Effector CD8-positive, alpha-beta T cell (primary cell): ENCODE measurements around the gene REV1.

Experiments used
- DNase-seq: peaks from one replicate; lab custom pipeline; 2025; lab: John Stamatoyannopoulos, UW

The REV1 gene

DNA sequence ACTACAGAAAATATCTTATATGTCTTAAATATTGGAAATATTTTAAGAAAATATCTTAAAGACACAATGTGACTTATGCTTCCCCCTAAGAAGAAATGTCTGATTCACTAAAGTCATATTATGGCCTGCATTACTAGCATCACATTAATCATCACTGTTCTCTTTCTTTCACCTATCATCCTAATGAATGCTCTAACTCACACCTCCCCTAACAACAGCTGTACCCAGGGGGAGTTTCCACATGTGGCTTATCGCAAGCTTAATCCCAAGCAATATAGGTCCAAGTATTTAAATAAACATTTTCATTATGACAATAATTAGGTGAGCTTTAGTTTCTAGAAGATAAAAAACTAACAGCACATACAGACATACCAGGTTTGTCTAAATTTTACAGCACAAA is 39.6 kb downstream of the REV1 start:
- DNase-seq = no peak

DNA sequence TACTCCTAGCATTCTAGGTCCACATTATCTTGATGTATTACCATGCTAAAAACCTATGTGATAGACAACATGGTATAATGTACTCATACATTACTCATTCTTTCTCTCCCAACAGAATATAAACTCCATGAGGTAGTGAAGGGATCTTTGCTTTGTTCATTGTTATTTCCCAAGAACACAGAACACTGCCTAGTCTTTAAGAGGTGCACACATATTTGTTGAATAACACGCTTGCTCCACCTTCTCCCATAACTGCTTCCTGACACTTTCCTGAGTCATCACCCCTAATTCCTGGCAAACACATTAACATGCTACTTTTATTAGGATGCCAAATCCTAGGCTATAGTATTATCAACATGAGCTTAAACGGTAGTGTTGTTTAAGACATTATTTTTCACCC is 41.3 kb downstream of the REV1 start:
- no peak for DNase-seq

DNA sequence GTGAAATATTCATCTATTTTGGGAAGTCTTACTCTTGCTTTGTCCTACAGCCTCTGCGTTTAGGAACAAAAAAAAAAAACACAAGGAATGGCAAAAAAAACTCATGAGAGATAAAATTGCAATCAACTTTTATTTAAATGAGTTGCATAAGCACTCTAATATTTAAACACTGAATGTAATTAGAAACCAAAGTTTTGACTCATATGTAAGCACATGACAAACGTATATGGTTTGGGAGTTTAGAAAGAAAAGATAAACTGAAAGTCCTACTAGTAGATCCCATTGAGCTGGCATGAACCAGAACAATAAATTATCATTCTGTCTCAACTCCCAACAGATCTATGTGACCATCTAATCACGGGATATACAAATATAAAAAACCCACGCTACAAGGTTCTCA is 44.8 kb downstream of the REV1 start:
- no peak for DNase-seq

DNA sequence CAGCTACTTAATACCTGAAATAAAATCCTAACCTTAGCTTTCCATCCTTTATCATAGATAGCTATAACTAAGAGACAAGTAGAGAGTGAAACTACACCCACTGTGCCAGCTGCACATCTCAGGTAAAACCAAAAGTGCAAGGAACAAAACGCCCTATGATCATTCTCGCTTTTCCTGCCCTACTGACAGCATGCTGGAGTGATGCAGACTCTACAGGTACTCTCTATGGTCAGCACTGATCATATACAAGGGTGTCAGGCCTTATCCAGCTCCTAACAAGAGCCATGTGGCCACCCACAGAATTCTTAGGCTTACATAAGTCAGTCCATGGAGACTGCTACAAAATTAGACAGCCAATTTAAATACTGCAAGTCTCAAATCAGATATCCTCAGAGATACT is 45.6 kb downstream of the REV1 start:
- DNase-seq = no peak

DNA sequence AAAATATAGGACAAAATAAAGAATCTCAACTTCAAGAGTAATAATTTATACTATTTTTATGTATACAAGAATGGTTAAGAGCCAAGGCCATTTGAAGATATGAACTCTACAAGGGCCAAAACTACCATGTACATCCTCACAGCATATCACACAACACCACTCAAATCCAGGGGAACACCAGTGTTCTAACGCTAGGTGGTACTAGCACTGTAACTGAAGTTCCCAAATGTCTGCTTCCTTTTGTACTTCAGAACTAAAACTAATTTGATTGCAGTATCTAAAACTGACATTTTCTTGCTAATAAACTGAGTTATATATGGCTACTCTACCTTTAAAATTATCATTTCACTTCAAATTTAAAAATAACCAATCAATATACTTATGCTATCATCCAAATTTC is 47.0 kb downstream of the REV1 start:
- DNase-seq = no peak

DNA sequence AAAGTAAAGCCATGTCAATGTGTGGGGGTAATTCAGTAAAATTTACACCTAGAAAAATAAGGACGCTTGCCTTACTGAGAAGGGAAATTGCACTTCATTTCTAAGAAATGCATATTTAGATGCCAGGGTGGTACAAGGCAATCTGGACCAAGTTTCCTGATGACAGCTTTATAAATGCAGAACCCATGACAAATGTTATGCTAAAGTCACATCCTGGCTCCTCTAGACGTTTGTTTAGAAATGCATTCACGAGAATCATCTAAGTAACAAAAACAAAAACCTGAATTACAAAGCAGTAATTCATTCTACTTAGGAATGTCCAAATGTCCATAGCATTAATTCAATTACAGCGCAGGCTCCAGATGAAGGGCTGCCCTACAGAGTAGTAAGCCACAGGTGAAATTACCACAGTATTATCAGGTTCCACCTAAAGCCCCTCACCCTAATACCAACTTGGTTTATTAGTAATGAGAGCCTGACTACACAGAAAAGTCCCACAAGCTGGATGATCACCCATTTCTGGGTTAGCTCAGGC is 49.8 kb downstream of the REV1 start:
- no peak for DNase-seq

DNA sequence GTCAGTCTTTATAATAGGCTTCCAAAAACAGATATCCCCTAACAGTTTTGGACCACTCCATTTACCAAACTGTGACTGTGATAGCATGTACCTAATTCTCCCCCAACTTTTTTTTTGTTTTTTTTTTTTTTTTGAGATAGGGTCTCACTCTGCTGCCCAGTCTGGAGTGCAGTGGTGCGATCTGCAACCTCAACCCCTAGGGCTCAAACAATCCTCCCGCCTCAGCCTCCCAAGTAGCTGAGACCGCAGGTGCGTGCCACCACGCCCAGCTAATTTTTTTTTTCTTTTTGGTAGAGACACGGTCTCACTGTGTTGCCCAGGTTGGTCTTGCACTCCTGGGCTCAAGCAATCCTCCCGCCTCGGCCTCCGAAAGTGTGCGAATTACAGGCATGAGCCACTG is 52.9 kb downstream of the REV1 start:
- DNase-seq = no peak

DNA sequence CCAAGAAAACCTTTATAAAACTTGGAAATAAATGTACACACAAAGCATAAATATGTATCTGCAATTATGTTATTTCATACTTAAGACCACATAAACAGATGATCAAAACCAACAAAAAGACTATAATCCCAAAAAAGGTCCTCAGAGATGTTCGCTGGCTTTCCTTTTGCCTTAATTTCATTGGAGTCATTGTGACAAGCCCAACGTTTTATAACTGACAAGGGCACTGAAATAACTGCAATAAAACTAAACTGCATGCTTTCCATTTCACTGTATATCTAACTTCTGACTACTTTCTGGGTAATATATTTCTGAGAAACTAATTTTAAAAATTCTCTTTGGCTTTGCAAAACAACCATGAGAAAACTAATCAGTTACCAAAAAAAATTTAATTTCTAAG is 56.5 kb downstream of the REV1 start:
- no peak for DNase-seq

DNA sequence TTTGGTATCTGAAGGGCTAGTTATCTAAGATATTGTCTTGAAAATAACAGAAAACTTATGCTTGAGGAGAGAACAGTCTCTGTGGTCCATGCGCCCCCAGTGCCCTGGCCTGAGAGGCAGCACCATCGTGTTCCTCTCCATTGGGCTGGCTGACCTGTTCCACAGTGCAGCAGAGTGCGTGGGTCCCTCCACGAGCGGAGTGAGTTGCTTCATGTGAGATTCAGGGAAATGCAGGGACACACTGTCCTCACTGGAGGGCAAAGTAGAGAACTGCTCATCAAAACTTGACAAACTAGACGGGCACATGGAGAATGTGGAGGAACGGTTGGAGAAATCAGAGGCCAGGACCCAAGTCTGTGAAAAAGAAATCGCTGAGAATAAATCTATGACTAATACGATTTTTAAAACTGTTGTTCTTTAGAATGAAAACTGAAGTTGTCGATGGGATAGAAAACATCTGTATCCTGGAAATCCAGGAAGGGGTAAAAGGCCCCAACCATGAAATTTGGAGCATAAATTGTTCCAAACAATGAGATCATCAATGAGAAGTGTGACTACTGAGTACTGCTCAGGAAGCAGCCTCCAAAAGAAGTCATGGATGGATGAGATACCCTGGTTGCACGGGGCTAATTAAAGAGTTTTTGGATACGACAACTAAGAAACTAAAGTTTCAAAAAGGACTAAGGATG is 58.1 kb downstream of the REV1 start:
- no peak for DNase-seq

DNA sequence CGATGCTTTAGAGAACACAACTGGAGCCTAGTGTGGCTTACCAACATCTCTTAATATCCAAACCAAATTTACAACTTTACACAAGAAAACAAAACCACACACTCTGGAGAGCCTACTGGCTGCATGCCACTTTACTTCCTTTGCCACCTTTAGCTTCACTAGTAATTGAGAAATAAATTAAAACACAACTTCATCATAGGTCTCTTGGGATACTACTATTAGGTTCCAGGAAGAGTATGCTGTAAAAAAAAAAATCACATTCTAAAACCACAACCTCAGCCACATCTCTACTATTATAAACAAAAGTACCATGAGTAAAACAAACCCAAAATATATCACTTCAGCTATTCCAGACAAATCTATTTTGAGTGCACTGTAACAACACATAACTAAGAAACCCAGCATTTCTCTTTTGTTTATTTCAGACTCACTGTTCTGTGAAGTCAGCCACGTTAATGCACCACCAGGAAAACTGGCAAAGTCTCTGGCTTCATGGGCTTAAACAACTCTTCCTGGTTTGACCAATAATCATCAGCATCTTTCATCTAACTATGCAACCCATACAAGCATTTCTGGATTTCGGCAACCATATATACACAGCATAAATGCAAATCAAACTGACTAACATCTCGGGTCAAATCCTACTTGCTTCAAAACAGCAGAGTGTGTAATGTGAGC is 59.1 kb downstream of the REV1 start:
- no peak for DNase-seq

DNA sequence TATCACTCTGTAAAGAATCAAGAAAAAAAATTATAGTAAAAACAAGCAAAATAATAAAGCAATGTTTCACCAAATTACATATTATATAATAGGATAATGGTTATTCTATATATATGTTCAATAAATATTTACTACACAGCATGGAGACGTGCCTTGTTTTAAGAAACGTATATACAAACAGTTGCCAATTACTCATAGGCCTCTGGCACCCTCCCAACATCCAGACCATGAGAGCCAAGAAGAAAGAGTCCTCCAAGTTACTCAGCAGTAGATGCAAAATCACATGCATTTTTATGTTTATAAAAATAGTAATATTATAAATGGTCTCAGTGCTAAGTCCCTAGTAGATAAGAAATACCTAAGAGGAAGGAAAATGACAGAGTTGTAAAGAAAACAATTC is 64.8 kb downstream of the REV1 start:
- DNase-seq = no peak

DNA sequence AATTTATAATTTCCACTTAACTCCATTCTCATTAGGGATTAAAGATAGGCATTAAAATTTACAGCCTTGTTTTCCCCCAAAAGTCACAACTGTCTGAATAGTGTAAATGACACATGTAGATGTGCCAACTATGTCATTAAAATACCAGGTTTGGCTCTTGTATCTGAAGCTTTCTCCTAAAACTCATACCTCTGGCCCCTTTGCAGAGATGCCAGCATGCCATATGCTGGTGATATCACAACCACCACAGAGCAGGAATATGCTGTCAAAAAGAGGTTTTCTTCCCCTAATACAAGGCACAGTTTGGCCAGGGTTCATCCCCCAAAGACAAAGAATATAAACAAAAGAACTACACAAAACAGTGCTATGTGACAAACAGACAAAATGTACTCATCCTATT is 65.4 kb downstream of the REV1 start:
- DNase-seq = no peak

DNA sequence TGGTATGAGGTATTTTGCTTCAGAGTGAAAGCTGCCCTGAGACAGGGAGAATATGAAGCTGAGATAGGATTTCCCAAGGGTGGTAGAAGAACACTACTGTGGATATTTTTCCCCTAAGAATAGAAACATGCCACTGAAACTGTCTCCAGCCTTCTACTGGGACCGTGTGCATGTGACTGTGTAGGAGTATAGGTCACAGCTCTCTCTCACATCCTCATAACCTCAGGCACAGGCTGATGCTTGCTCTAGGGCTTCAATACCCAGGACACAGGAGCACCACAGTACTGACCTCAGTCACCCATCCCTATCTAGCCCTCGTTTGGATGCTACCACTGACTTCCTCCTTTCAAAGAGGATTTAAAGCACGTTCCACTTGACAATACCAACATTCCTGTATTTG is 67.2 kb downstream of the REV1 start:
- DNase-seq = no peak

DNA sequence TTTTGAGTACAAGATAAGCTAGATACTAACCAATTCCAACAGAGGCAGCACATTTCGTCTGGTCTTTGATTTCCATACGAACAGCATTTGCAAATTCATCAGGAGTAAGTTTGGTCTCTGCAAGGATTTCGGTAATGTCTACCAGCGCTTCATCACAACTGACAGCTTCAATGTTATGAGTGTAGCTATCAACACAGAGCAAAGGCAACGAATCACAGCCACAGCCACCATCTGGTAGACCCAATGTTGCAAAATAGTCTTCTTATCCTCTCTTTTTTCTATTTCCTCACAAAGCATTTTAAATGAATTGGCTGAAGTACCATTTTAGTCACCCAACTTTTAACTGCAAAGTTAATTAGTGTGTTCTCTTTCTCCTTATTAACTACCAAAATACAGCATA is 68.3 kb downstream of the REV1 start:
- no peak for DNase-seq

DNA sequence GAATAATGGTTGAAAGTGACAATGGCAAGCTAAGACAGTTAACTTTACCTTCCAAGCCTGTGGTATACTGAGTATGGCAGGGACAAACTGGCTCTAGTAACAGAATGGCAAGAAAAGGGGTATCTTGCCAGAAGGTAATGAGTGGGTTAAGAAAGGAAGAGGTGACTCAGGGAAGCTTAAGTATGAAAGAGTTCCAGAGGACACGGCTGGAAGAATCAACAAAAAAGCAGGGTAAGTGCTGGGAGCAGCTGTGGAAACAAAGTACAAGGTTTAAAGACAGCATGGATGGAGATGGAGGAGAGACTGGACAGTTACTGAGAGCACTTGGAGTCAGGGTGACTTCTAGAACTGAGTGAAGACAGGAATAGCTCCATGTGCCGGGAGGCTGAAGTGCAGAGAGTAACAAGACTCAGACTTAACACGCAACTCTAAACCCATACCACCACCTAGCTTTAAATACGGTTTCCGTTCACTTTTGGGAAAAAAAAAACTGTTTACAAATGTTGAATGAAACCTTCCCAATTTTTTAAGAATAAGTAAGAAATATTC is 69.0 kb downstream of the REV1 start:
- DNase-seq = no peak

DNA sequence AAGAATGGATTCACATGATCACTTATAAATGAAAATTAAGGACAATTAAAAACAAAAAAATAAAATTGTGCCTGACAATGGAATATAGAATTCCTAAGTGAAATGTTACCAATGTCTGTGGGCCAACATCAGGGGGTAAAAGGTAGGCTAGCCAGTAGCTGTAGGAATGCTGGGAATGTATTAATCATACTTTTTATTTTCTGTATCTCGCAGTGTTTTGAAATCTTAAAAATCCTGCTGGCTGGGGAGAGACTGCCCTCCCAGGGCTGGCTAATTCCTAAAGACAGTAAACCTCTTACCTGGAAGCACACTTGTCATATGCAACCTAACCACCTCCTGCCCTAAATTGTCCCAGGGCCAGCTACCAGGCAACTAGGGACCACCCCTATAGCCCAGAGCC is 69.8 kb downstream of the REV1 start:
- no peak for DNase-seq

DNA sequence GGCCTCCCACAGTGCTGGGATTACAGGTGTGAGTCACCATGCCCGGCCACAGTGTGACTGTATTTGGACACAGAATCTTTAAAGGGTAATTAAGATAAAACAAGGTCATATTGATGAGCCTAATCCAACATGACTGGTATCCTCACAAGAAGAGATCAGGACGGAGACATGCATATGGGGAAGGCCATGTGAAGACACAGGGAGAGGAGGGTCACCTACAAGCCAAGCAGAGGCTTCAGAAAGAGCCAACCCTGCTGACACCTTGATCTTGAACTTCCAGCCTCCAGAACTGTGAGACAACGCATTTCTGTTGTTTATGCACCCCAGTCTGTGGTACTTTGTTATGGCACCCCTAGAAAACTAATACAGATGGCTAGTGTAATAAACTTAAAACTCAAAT is 72.4 kb downstream of the REV1 start:
- no peak for DNase-seq

DNA sequence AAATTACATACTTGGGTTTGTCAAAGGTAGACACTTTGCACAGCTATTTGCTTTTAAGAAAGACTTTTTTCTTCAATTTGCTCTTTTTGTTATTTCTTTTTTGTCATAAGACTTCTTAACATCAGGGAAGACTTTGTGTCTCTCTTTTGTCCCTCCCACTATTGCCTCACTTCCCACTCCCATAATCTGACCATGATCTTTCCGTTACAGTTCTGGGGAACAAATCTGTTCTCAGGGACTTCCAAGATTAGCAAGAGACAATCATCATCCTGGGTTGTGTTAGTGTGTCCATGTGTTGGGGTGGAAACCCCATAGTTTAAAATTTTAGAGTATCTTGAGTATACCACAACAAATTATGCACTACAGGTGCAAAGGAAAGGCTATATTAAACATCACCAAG is 75.3 kb downstream of the REV1 start:
- no peak for DNase-seq

DNA sequence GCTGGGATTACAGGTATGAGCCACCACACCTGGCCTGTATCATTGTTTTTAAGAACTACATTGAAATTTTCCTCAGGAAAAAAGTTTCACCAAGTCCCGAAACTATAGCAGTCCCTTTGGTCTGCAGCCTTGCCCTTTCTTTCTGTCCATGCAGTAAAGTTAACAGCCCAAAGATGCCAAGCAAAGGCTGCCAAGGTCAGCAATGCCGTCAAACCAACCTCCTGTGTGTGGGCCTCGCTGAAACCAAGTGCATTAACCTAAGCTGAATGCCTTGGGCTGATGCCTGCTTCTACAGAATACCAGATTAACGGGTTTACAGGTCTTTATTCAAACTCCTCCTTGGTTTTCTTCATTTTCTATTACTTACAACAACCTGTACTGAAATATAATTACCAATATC is 79.5 kb downstream of the REV1 start:
- DNase-seq = no peak

DNA sequence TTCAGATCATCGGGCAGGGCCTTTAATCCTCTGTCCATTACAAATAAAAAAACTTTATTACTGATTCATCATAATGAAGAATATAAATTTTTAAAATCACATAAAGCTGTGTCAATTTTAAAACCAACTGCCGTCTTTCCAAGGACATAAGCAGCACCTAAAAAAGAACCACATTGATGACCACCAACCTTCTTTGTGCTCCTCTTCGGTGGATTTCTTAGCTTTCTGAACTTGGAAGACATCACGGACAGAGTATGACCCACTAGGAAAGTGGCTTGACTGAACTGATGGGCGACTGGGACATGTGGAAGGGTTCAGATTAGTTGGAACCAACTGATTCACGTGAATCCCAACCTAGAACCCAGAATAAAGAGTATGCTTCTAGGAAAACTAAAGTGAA is 83.7 kb downstream of the REV1 start:
- DNase-seq = no peak

DNA sequence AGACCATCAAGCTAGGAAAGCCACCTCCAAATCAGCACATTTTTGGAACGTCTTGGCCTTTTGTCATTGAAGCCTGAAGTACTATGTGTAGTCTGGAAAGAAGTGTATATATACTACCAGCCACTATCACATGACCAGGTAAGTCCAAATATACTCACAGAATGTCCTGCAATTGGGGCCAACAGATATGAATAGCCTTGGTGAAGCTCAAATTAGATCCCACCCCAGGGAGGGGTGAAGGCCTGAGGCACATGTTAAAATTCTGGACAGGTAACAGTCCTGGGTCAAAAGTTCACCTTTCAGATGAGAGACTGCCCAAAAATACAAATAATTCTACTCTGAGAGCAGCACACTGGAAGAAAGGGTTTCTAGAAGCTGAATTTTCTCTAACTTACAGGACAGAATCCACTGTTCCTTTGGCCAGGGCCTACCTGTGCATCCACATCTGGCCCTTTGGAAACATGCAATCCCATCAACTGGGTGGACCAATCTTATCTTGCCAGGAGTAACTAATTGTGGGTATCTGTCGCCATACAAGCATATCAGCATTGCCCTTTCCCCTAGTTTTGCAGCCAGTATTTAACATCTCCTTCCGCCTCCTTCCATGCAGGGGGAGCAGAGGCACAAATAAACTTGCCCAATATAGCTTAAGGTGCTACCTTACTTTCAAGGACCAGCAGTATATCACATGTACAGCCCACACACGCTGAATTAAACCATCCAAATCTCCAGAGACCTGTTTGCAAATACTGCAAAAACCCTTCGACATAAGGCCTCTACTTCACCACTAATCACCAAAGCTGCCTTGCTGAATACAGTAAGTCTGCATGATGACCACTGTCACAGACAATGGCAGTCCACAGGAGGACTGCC is 84.8 kb downstream of the REV1 start:
- DNase-seq = no peak

DNA sequence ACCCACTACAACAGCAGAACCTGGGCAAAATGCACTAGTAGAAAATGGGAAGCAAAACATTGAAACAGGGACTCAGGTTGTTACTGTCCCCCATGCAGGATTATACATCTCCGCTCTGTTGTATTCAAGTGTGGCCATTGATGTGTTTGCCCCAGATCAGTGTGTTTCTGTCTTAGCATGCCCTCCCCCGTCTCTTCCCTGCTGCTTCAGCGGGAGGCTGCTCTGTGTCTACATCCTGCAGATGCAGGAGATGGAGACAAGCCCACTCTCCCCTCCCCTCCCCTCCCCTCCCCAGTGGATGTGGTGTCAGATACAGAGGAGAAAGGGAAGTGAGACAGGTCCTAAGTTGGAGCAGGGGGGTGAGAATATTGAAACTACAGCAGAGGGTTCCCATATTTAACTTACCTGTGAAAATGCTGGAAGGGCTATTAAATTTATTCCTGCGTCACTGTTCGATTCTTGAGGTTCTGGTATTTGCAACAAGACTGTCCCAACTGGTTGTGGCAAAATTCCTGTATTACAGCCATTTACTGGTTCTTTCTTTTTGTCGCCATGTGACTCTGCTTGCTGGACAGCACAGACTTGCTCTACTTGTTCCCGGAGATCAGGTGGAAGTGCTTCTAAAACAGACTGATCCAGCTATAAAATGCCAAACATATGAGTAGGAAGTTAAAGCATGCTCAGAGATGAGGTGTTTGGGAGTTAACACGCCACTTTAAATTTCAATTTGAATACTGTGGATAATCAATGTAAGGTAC is 85.6 kb downstream of the REV1 start:
- no peak for DNase-seq
